Panc1 (cell line): Measurements from ENCODE around the gene RBM23. TPM values are rescaled to one million over a fixed set of nuclear protein-coding genes. Genes with fewer than 3 reads are reported as not detected.

Source experiments
- ATAC-seq: fragments of 200-7000 bp; cut with Tn5 transposase; 2 replicates; pipeline ENCODE4 v1.9.1; 2020; ENCODE audit warnings: mild to moderate bottlenecking, moderate library complexity
- BruUV-seq: library from RNA; stranded (reverse); fragments of 400-500 nt; replicated peaks from 2 replicates; lab custom pipeline; 2021; lab: Mats Ljungman, UMichigan
- CTCF ChIA-PET: fragments of 300-600 bp; sonication (Branson Sonifier 250); formaldehyde crosslinking; loops from one replicate; lab custom pipeline; 2022; ENCODE audit warnings: antibody characterized with exemption; lab: Charles Lee
- POLR2A ChIA-PET: fragments of 300-600 bp; sonication (Branson Sonifier 250); formaldehyde crosslinking; loops from one replicate; lab custom pipeline; 2022; ENCODE audit warnings: antibody characterized with exemption; lab: Charles Lee
- DNase-seq: peaks from one replicate; pipeline ENCODE4 v3.0.0-alpha.2; 2010; ENCODE audit warnings: low read depth, low spot score
- H3K27ac ChIP-seq: 2 replicates; pipeline ENCODE4 v1.5.1; 2011; ENCODE audit warnings: mild to moderate bottlenecking, low read length, inconsistent platforms
- H3K27me3 ChIP-seq: fragments of 200-500 bp; sonication (Bioruptor generic); 2 replicates; pipeline ENCODE4 v1.6.0; 2014; ENCODE audit warnings: low read length, inconsistent platforms; ENCODE audit not compliant: control insufficient read depth, insufficient read depth
- H3K36me3 ChIP-seq: fragments of 200-500 bp; sonication (Bioruptor generic); 2 replicates; pipeline ENCODE4 v1.5.1; 2014; ENCODE audit warnings: inconsistent platforms, mild to moderate bottlenecking, low read length, moderate library complexity; ENCODE audit not compliant: control insufficient read depth, insufficient read depth
- H3K4me1 ChIP-seq: 2 replicates; pipeline ENCODE4 v1.5.1; 2011; ENCODE audit warnings: inconsistent platforms, mild to moderate bottlenecking, low read length, moderate library complexity; ENCODE audit not compliant: control insufficient read depth, insufficient read depth
- H3K4me3 ChIP-seq, 2 experiments: 2 replicates each; pipeline ENCODE4 v1.5.1; 2011 to 2012; ENCODE audit warnings: low read depth in 2 of 2, low read length in 2 of 2, mild to moderate bottlenecking in 2 of 2, inconsistent platforms in 1 of 2, moderate library complexity in 1 of 2
- H3K9me3 ChIP-seq: fragments of 200-500 bp; sonication (Bioruptor generic); 2 replicates; pipeline ENCODE4 v1.5.1; 2014; ENCODE audit warnings: low read depth, mild to moderate bottlenecking, inconsistent platforms, low read length, moderate library complexity; ENCODE audit not compliant: control insufficient read depth, insufficient read depth
- POLR2AphosphoS5 ChIP-seq: IDR thresholded peaks from 2 replicates; pipeline ENCODE4 v1.6.1; 2012; ENCODE audit warnings: mild to moderate bottlenecking, low read depth, low read length, moderate library complexity
- SIN3A ChIP-seq: IDR thresholded peaks from 2 replicates; pipeline ENCODE4 v1.6.1; 2012; ENCODE audit warnings: low read depth, mild to moderate bottlenecking, low read length, moderate library complexity, borderline replicate concordance; ENCODE audit not compliant: insufficient read depth
- TCF7L2 ChIP-seq: IDR thresholded peaks from 2 replicates; pipeline ENCODE4 v1.6.1; 2011; ENCODE audit warnings: mild to moderate bottlenecking, low read depth, low read length, inconsistent platforms
- in situ Hi-C: cut with HindIII; loops from 2 replicates; pipeline ENCODE4 v1.10.0; 2016; ENCODE audit warnings: low sequenced_read_pairs, low pct_unique_long_range_greater_than_20kb
- intact Hi-C: fragments of 100-400 bp; cut with micrococcal nuclease; formaldehyde crosslinking; loops from one replicate; pipeline ENCODE4 v1.10.0; 2022; ENCODE audit not compliant: unreplicated experiment
- total RNA-seq: library from RNA; stranded (reverse); gene quantifications from one replicate; pipeline ENCODE4 v1.2.1, GENCODE V29; 2021; ENCODE audit not compliant: unreplicated experiment
- TF ChIP-seq, protein P1 (sequence below): fragments of 450-650 bp; IDR thresholded peaks from 2 replicates; pipeline ENCODE4 v1.5.1; 2017; ENCODE audit warnings: mild to moderate bottlenecking
- TF ChIP-seq, protein P2 (sequence below), 2 experiments: IDR thresholded peaks; 2 replicates each; pipeline ENCODE4 v1.6.1; 2011 to 2012; ENCODE audit warnings: low read depth in 2 of 2, control low read depth in 1 of 2, low read length in 1 of 2, mild to moderate bottlenecking in 1 of 2, moderate library complexity in 1 of 2; ENCODE audit not compliant: insufficient read depth in 1 of 2

Gene RBM23
- total RNA-seq, 1 experiment from 2014 or later: 47.2 TPM

DNA sequence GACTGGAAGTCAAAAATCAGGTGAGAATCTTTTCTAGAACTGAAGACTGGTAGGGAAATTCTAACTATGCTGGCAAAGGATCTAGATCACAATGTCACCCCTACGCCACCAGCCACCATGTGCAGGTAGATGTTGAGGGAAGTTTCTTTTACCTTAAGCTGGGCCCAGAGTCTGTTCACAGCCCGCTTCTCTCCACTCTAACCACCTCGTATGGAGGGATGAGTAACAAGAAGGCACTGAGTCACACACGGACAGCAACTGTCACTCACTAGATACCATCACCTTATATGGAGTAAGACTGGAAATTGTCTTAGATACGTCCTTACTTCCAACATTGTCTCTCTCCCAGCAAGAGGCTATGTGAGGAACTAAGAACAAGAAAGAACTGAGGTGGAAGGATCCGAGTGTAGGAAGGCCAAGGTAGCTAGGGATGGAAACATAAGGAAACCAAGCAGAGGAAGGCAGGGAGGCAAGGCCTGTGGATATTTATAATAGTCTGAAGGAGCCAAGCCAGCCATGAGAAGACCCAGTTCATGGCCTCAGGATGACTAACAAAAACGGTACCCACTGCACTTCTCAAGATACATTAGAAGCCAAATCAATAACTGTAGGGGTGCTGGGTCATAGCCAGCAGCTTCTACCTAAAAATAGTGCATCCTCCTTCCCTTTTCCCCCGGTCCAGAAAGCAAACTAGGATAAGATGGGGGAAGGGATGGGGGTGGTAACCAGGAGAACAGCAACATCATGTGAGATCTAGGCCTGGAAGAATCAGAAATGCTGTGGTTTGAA lies 20.5 kb downstream of the RBM23 start:
- H3K27ac ChIP-seq: no peak overlapping the region
- in situ Hi-C loops (no loop called here), intact Hi-C loops (no loop called here)
- CTCF ChIA-PET: no interaction called here
- no peaks in the 10 kb centered on the region for H3K27me3 ChIP-seq
- DNase-seq: no peak
- H3K36me3 ChIP-seq: peaks cover 4% of the 10 kb centered on the region; the same call in 1 of the 2 replicates
- H3K4me1 ChIP-seq: no peaks in the 10 kb centered on the region
- H3K9me3 ChIP-seq: no peaks in the 10 kb centered on the region
- BruUV-seq: no TSS peak
- H3K4me3 ChIP-seq: no peak overlapping the region
- TF ChIP-seq POLR2AphosphoS5 (no peak), TCF7L2 (no peak), SIN3A (no peak)
- TF ChIP-seq, protein P1, sequence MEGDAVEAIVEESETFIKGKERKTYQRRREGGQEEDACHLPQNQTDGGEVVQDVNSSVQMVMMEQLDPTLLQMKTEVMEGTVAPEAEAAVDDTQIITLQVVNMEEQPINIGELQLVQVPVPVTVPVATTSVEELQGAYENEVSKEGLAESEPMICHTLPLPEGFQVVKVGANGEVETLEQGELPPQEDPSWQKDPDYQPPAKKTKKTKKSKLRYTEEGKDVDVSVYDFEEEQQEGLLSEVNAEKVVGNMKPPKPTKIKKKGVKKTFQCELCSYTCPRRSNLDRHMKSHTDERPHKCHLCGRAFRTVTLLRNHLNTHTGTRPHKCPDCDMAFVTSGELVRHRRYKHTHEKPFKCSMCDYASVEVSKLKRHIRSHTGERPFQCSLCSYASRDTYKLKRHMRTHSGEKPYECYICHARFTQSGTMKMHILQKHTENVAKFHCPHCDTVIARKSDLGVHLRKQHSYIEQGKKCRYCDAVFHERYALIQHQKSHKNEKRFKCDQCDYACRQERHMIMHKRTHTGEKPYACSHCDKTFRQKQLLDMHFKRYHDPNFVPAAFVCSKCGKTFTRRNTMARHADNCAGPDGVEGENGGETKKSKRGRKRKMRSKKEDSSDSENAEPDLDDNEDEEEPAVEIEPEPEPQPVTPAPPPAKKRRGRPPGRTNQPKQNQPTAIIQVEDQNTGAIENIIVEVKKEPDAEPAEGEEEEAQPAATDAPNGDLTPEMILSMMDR: no peak
- TF ChIP-seq, protein P2, sequence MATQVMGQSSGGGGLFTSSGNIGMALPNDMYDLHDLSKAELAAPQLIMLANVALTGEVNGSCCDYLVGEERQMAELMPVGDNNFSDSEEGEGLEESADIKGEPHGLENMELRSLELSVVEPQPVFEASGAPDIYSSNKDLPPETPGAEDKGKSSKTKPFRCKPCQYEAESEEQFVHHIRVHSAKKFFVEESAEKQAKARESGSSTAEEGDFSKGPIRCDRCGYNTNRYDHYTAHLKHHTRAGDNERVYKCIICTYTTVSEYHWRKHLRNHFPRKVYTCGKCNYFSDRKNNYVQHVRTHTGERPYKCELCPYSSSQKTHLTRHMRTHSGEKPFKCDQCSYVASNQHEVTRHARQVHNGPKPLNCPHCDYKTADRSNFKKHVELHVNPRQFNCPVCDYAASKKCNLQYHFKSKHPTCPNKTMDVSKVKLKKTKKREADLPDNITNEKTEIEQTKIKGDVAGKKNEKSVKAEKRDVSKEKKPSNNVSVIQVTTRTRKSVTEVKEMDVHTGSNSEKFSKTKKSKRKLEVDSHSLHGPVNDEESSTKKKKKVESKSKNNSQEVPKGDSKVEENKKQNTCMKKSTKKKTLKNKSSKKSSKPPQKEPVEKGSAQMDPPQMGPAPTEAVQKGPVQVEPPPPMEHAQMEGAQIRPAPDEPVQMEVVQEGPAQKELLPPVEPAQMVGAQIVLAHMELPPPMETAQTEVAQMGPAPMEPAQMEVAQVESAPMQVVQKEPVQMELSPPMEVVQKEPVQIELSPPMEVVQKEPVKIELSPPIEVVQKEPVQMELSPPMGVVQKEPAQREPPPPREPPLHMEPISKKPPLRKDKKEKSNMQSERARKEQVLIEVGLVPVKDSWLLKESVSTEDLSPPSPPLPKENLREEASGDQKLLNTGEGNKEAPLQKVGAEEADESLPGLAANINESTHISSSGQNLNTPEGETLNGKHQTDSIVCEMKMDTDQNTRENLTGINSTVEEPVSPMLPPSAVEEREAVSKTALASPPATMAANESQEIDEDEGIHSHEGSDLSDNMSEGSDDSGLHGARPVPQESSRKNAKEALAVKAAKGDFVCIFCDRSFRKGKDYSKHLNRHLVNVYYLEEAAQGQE (IDR thresholded peaks at IDR 0.05; ENCODE audit: insufficient read depth in 1 of 2, low read depth in 2 of 2, low read length in 1 of 2): no peak
- no peak for ATAC-seq
- POLR2A ChIA-PET: no interaction called here

GRCh38 chr14:22897357-22897756 lies 21.6 kb downstream of the RBM23 start:
- no peak for ATAC-seq
- intact Hi-C loops: no loop called here
- POLR2A ChIA-PET: no interaction called here

More at GRCh38 chr14:22897357-22897756, 21.6 kb downstream of the RBM23 start:
- Histone ChIP-seq H3K27ac (no peak overlapping the region), H3K36me3 (peaks cover 4% of the 10 kb centered on the region; the same call in 1 of the 2 replicates), H3K9me3 (no peaks in the 10 kb centered on the region), H3K27me3 (no peaks in the 10 kb centered on the region), H3K4me3 (no peak overlapping the region), H3K4me1 (no peaks in the 10 kb centered on the region)
- no peak for DNase-seq
- TF ChIP-seq, protein P2 (IDR thresholded peaks at IDR 0.05; ENCODE audit: insufficient read depth in 1 of 2, low read depth in 2 of 2, low read length in 1 of 2): no peak
- TF ChIP-seq SIN3A (no peak), TCF7L2 (no peak), POLR2AphosphoS5 (no peak)
- TF ChIP-seq, protein P1: no peak
- in situ Hi-C loops: no loop called here
- no TSS peak for BruUV-seq
- CTCF ChIA-PET: no interaction called here
